KMS-11 (cell line): ENCODE results near the gene FREM2.

ENCODE experiments used
- H2AFZ ChIP-seq: fragments of 200-600 bp; sonication (generic); 2 replicates; pipeline ENCODE4 v1.6.1; 2016; ENCODE audit warnings: antibody characterized with exemption, mixed run types, low read depth
- H3K27ac ChIP-seq: fragments of 200-600 bp; sonication (generic); 2 replicates; pipeline ENCODE4 v1.6.1; 2016; ENCODE audit warnings: mild to moderate bottlenecking, mixed run types
- H3K27me3 ChIP-seq: fragments of 200-600 bp; sonication (generic); 2 replicates; pipeline ENCODE4 v1.6.1; 2017; ENCODE audit warnings: mild to moderate bottlenecking, low read depth, mixed run types, moderate library complexity; ENCODE audit not compliant: insufficient read depth
- H3K36me3 ChIP-seq: fragments of 200-600 bp; sonication (generic); 2 replicates; pipeline ENCODE4 v1.6.1; 2017; ENCODE audit warnings: mild to moderate bottlenecking, mixed run types; ENCODE audit not compliant: insufficient read depth
- H3K4me1 ChIP-seq: fragments of 200-600 bp; sonication (generic); 2 replicates; pipeline ENCODE4 v1.6.1; 2016; ENCODE audit warnings: mild to moderate bottlenecking, low read depth, mixed run types; ENCODE audit not compliant: poor library complexity, severe bottlenecking
- H3K4me2 ChIP-seq: fragments of 200-600 bp; sonication (generic); 2 replicates; pipeline ENCODE4 v1.7.0; 2016; ENCODE audit warnings: mild to moderate bottlenecking, mixed run types
- H3K4me3 ChIP-seq: fragments of 200-600 bp; sonication (generic); IDR thresholded peaks from 2 replicates; pipeline ENCODE4 v1.6.1; 2017; ENCODE audit warnings: low read depth, low read length, mixed read lengths; ENCODE audit not compliant: insufficient read depth
- H3K79me2 ChIP-seq: fragments of 200-600 bp; sonication (generic); 2 replicates; pipeline ENCODE4 v1.6.1; 2016; ENCODE audit warnings: low read depth, mixed run types; ENCODE audit not compliant: insufficient read depth
- H3K9ac ChIP-seq: fragments of 200-600 bp; sonication (generic); 2 replicates; pipeline ENCODE4 v1.6.1; 2016; ENCODE audit warnings: mild to moderate bottlenecking, mixed run types
- H4K20me1 ChIP-seq: fragments of 200-600 bp; sonication (generic); 2 replicates; pipeline ENCODE4 v1.6.1; 2016; ENCODE audit warnings: mild to moderate bottlenecking, mixed run types; ENCODE audit not compliant: insufficient read depth
- TF ChIP-seq, protein P1 (sequence below): fragments of 200-600 bp; sonication (generic); conservative IDR thresholded peaks from 2 replicates; pipeline ENCODE4 v1.6.1; 2017; ENCODE audit warnings: low read depth, mild to moderate bottlenecking, antibody characterized with exemption, low read length, moderate library complexity, mixed read lengths

FREM2 gene

DNA sequence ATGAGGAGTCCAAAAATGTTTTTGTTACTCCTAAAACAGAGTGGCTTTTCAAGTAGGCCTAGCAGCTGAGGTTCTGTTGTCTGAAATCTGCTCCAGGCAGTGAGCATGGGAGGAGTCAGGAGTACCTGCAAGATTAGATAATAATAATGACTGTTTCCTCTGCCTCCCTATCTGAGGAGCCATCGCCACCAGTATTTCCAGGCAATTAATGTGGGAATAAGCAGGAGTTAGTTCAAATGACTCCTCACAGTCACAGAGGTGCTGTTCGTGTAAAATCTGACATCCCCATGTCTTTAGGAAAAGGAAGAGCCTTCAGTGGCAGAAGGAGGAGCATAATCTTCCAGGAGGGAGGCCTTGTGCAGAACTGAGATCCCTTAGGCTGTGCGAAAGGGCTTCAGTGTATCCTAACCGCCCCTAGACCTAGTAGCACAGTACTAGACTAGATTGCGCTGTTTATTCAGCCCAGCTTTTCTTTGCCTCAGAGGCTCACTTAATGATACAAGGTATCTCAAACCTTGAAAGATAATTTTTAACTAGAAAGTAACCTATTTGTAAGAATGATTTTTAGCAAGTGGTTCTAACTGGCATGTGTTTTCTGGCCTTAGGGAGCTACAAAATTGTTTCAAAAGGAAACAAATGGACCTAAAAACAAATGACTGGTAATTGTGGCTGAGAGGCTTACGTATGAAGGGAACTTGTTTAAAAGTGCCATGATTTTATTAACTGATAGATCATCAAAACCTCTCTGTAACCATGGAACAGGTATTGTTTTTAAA, 49.0 kb downstream of the FREM2 start:
- Histone ChIP-seq H2AFZ (no peak overlapping the region), H3K79me2 (no peaks in the 10 kb centered on the region), H3K36me3 (no peaks in the 10 kb centered on the region), H3K4me1 (no peaks in the 10 kb centered on the region), H3K4me3 (no peak overlapping the region), H4K20me1 (no peaks in the 10 kb centered on the region), H3K27me3 (no peaks in the 10 kb centered on the region), H3K9ac (no peak overlapping the region), H3K27ac (no peak overlapping the region), H3K4me2 (no peak overlapping the region)
- TF ChIP-seq, protein P1, sequence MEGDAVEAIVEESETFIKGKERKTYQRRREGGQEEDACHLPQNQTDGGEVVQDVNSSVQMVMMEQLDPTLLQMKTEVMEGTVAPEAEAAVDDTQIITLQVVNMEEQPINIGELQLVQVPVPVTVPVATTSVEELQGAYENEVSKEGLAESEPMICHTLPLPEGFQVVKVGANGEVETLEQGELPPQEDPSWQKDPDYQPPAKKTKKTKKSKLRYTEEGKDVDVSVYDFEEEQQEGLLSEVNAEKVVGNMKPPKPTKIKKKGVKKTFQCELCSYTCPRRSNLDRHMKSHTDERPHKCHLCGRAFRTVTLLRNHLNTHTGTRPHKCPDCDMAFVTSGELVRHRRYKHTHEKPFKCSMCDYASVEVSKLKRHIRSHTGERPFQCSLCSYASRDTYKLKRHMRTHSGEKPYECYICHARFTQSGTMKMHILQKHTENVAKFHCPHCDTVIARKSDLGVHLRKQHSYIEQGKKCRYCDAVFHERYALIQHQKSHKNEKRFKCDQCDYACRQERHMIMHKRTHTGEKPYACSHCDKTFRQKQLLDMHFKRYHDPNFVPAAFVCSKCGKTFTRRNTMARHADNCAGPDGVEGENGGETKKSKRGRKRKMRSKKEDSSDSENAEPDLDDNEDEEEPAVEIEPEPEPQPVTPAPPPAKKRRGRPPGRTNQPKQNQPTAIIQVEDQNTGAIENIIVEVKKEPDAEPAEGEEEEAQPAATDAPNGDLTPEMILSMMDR, result no peak

DNA sequence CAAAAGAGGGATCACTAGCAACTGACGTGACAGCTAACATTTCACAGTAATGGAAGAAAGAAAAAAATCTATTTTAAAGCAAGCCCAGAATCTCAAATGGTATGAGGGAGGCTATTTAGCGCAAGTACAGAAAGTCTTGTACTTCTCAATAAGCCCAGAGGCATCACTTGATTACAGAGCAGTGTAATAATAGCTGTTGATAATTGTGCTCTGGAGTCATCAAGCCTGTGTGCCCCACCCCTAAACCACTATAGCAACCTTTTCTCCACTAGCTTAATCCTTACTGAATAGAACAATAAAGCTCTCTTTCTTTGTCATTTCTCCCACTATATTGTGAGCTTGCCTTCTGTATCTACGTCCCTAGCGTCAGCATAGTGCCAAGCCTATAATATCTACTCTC, 56.6 kb downstream of the FREM2 start:
- Histone ChIP-seq H3K9ac (no peak overlapping the region), H3K36me3 (no peaks in the 10 kb centered on the region), H3K4me1 (no peaks in the 10 kb centered on the region), H3K27ac (no peak overlapping the region), H3K4me2 (no peak overlapping the region), H3K79me2 (no peaks in the 10 kb centered on the region), H4K20me1 (no peaks in the 10 kb centered on the region), H2AFZ (no peak overlapping the region), H3K27me3 (no peaks in the 10 kb centered on the region), H3K4me3 (no peak overlapping the region)
- TF ChIP-seq, protein P1, result no peak

DNA sequence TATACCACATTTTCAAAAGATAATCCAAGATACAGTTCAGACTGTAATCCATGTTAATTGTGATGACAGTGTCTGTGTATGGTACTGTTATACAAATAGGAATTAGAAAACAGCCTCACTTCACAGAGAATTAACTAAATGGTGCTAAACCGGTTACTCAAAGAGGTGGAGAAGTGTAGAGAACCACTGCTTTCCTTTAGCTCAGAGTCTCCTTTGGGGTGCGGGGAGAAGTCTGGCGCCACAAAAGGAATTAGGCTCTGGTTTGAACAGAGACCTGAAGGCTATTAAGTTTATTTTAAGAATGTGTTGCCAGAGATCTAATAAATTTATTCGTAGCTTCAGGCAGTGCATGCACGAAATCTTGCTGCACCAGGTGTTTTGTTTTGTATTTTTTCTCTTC, 65.8 kb downstream of the FREM2 start:
- no peak overlapping the region for H2AFZ ChIP-seq
- no peak overlapping the region for H3K9ac ChIP-seq
- H3K79me2 ChIP-seq, result no peaks in the 10 kb centered on the region
- H3K4me1 ChIP-seq, result no peaks in the 10 kb centered on the region
- H3K27ac ChIP-seq, result no peak overlapping the region
- no peak overlapping the region for H3K4me2 ChIP-seq
- H4K20me1 ChIP-seq, result no peaks in the 10 kb centered on the region
- H3K4me3 ChIP-seq, result no peak overlapping the region
- H3K36me3 ChIP-seq, result no peaks in the 10 kb centered on the region
- TF ChIP-seq, protein P1, result no peak
- no peaks in the 10 kb centered on the region for H3K27me3 ChIP-seq

DNA sequence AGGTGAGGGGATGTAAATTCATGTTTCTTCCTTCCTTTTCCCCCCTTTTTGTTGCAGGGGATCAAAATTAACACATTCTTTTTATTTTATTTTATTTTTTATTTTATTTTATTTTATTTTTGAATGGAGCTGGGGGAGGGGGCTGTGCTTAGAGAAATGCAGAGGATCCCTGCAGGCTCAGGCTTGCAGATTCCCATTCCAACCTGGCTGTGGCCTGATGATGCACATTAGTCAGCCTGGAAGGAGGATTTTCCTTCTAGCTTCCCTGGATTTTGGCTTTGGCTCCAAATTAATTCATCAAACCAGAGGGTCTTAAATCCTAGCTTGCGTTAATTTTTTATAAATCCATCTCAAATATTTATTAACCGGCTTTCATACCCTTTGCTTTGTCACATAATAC, 67.0 kb downstream of the FREM2 start:
- TF ChIP-seq, protein P1, result no peak
- Histone ChIP-seq H4K20me1 (no peaks in the 10 kb centered on the region), H3K9ac (no peak overlapping the region)

More for the DNA sequence above, 67.0 kb downstream of the FREM2 start:
- no peak overlapping the region for H3K27ac ChIP-seq
- no peaks in the 10 kb centered on the region for H3K36me3 ChIP-seq
- H3K4me1 ChIP-seq, result no peaks in the 10 kb centered on the region
- H3K4me2 ChIP-seq, result no peak overlapping the region
- H3K4me3 ChIP-seq, result no peak overlapping the region
- H3K27me3 ChIP-seq, result no peaks in the 10 kb centered on the region
- H2AFZ ChIP-seq, result no peak overlapping the region
- H3K79me2 ChIP-seq, result no peaks in the 10 kb centered on the region
